ENCODE data around the gene ZZZ3.

DNA sequence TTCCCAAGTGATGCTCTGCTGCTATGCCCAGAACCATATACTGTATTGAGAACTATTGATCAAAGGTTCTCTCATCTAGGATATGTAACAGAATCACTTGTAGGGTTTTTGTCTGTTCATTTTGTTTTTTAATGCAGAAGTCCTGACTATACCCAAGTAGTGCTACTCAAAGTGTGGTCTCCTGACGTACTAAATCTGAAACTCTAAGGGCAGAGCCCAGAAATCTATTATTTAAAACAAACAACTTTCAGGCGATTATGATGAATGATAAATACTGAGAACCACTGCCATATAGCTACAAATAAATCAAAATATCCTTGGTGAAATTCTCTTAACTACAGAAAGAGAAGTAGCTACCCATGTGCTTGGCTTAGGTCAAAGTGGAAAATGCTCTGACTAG is 10.1 kb downstream of the ZZZ3 start:
- TF ChIP-seq, protein P1, sequence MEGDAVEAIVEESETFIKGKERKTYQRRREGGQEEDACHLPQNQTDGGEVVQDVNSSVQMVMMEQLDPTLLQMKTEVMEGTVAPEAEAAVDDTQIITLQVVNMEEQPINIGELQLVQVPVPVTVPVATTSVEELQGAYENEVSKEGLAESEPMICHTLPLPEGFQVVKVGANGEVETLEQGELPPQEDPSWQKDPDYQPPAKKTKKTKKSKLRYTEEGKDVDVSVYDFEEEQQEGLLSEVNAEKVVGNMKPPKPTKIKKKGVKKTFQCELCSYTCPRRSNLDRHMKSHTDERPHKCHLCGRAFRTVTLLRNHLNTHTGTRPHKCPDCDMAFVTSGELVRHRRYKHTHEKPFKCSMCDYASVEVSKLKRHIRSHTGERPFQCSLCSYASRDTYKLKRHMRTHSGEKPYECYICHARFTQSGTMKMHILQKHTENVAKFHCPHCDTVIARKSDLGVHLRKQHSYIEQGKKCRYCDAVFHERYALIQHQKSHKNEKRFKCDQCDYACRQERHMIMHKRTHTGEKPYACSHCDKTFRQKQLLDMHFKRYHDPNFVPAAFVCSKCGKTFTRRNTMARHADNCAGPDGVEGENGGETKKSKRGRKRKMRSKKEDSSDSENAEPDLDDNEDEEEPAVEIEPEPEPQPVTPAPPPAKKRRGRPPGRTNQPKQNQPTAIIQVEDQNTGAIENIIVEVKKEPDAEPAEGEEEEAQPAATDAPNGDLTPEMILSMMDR (IDR thresholded peaks at IDR 0.05 in 4 of 5, conservative IDR thresholded peaks at IDR 0.05 in 1 of 5), result no peak
- no peak for TF ChIP-seq POLR2A (IDR thresholded peaks at IDR 0.05)
